Renal cortical epithelial cell (primary cell): ENCODE measurements around the gene RNF113B. TPM values are rescaled to one million over a fixed set of nuclear protein-coding genes. Genes with fewer than 3 reads are reported as not detected.
A peak's percentile ranks its signal among the peaks of the same experiment; 100 is the strongest.

Source experiments
- DNase-seq: peaks from one replicate; pipeline ENCODE4 v3.0.0-alpha.2; 2011; ENCODE audit warnings: low read depth
- total RNA-seq: library from RNA; depleted of rRNA; stranded (reverse); fragments of >200 nt; gene quantifications from 2 replicates; pipeline ENCODE4 v1.2.3, GENCODE V29; 2014

RNF113B gene
- total RNA-seq, 1 donor from 2014 or later, result not detected

- DNase-seq, result peak; percentile 27
Observed at GRCh38 chr13:98141509-98142379, 35.3 kb downstream of the RNF113B start.

DNA sequence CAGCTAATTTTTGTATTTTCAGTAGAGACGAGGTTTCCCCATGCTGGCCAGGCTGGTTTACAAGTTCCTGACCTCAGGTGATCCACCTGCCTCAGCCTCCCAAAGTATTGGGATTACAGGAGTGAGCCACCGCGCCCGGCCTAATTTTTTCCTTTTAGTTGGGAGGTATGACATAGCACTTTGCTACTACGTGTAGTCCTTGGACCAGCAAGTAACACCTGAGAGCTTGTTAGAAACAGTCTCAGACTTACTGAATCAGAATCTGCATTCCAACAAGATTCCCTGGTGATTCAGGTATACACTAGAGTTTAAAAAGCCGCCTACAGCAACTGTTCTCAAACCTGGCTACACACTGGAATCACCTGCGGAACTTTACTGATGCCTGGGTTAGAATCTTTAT, 36.0 kb downstream of the RNF113B start:
- DNase-seq, result no peak

DNA sequence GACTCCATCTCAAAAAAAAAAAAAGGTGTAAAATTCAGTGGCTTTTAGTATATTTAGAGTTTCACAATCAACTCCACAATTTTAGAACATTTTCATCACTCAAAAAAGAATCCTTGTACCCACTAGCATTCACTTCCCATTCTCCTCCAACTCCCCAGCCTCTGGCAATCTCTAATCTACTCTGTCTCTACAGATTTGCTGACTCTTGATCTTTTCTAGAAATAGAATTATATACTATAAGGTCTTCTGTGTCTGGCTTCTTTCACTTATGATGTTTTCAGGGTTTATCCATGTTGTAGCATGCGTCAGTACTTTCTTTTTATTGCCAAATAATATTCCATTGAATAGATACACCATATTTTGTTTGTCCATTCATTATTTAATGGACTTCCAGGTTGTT, 42.2 kb downstream of the RNF113B start:
- no peak for DNase-seq

- peak; percentile 68 for DNase-seq
Observed at GRCh38 chr13:98133946-98134345, 43.1 kb downstream of the RNF113B start.

GRCh38 chr13:98129059-98129746, 47.9 kb downstream of the RNF113B start:
- DNase-seq, result peak; percentile 38

Other genes with a start within 250 kb of the RNF113B start
- gene IPO5, start 223.6 kb downstream of the RNF113B start, total RNA-seq, result 128 and 161 TPM in 2 replicates
- gene FARP1, start 34.2 kb downstream of the RNF113B start, total RNA-seq, result 51.4 and 261 TPM in 2 replicates